Measurements from ENCODE around the gene PRKG1. TPM values are rescaled to one million over a fixed set of nuclear protein-coding genes. Genes with fewer than 3 reads are reported as not detected.

Gene PRKG1
- polyA plus RNA-seq, 3 donors = not detected

GRCh38 chr10:51083356-51083853, 9.1 kb downstream of the PRKG1 start:
- no peaks in the 10 kb centered on the region for H3K9me3 ChIP-seq (replicated peaks in 1 of 2; ENCODE audit: control insufficient read depth in 1 of 2, insufficient read depth in 1 of 2, low read length in 2 of 2)
- no peaks in the 10 kb centered on the region for H3K9me3 Mint-ChIP-seq
- DNase-seq = no peak
- TF ChIP-seq, protein P1, sequence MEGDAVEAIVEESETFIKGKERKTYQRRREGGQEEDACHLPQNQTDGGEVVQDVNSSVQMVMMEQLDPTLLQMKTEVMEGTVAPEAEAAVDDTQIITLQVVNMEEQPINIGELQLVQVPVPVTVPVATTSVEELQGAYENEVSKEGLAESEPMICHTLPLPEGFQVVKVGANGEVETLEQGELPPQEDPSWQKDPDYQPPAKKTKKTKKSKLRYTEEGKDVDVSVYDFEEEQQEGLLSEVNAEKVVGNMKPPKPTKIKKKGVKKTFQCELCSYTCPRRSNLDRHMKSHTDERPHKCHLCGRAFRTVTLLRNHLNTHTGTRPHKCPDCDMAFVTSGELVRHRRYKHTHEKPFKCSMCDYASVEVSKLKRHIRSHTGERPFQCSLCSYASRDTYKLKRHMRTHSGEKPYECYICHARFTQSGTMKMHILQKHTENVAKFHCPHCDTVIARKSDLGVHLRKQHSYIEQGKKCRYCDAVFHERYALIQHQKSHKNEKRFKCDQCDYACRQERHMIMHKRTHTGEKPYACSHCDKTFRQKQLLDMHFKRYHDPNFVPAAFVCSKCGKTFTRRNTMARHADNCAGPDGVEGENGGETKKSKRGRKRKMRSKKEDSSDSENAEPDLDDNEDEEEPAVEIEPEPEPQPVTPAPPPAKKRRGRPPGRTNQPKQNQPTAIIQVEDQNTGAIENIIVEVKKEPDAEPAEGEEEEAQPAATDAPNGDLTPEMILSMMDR (IDR thresholded peaks at IDR 0.05) = no peak
- intact Hi-C loops (cut with micrococcal nuclease) = no loop called here
- no peaks in the 10 kb centered on the region for H4K20me1 ChIP-seq (ENCODE audit: insufficient read depth, low read length)
- no peak overlapping the region for H3K4me3 Mint-ChIP-seq
- H3K36me3 ChIP-seq (replicated peaks in 1 of 2; ENCODE audit: control insufficient read depth in 1 of 2, insufficient read depth in 2 of 2, low read length in 2 of 2) = no peaks in the 10 kb centered on the region
- no peak overlapping the region for H2AFZ ChIP-seq (ENCODE audit: insufficient read depth, low read depth, low read length, poor library complexity, severe bottlenecking)
- no peaks in the 10 kb centered on the region for H3K4me1 Mint-ChIP-seq
- H3K36me3 Mint-ChIP-seq = no peaks in the 10 kb centered on the region
- H3K27ac Mint-ChIP-seq = no peak overlapping the region
- no peak overlapping the region for H3K9ac ChIP-seq (ENCODE audit: insufficient read depth, low read length, poor library complexity, severe bottlenecking)
- no peak overlapping the region for H3K27ac ChIP-seq (ENCODE audit: low read depth in 1 of 2, low read length in 2 of 2)
- H3K79me2 ChIP-seq (ENCODE audit: insufficient read depth, low read length) = no peaks in the 10 kb centered on the region
- no peaks in the 10 kb centered on the region for H3K4me1 ChIP-seq (ENCODE audit: control insufficient read depth in 1 of 2, insufficient read depth in 2 of 2, low read length in 2 of 2)
- no peaks in the 10 kb centered on the region for H3K27me3 ChIP-seq (ENCODE audit: control insufficient read depth in 2 of 2, insufficient read depth in 2 of 2, low read length in 2 of 2)
- H3K4me3 ChIP-seq (replicated peaks in 1 of 3; ENCODE audit: low read depth in 2 of 3, low read length in 3 of 3) = no peak overlapping the region
- H3K27me3 Mint-ChIP-seq (ENCODE audit: low read depth in 3 of 3) = peaks cover 0 to 4% (median 2%) of the 10 kb centered on the region in 3 donors
- no peak overlapping the region for H3K4me2 ChIP-seq (replicated peaks; ENCODE audit: extremely low read depth, low read length, poor library complexity, severe bottlenecking)
- WGBS (ENCODE audit: insufficient coverage) = 100% methylated on average over 1 of the region's 6 CpGs

GRCh38 chr10:51085204-51085603, 10.9 kb downstream of the PRKG1 start:
- WGBS (ENCODE audit: insufficient coverage) = 93% methylated on average over 2 of the region's 5 CpGs
- H3K27me3 Mint-ChIP-seq (ENCODE audit: low read depth in 3 of 3) = peaks cover 0 to 4% (median 2%) of the 10 kb centered on the region in 3 donors
- TF ChIP-seq, protein P1 (IDR thresholded peaks at IDR 0.05) = no peak

More at GRCh38 chr10:51085204-51085603, 10.9 kb downstream of the PRKG1 start:
- no peaks in the 10 kb centered on the region for H3K9me3 ChIP-seq (replicated peaks in 1 of 2; ENCODE audit: control insufficient read depth in 1 of 2, insufficient read depth in 1 of 2, low read length in 2 of 2)
- no peak overlapping the region for H3K9ac ChIP-seq (ENCODE audit: insufficient read depth, low read length, poor library complexity, severe bottlenecking)
- H3K4me2 ChIP-seq (replicated peaks; ENCODE audit: extremely low read depth, low read length, poor library complexity, severe bottlenecking) = no peak overlapping the region
- no peaks in the 10 kb centered on the region for H3K36me3 ChIP-seq (replicated peaks in 1 of 2; ENCODE audit: control insufficient read depth in 1 of 2, insufficient read depth in 2 of 2, low read length in 2 of 2)
- Mint-ChIP-seq H3K4me1 (no peaks in the 10 kb centered on the region), H3K27ac (no peak overlapping the region), H3K36me3 (no peaks in the 10 kb centered on the region), H3K4me3 (no peak overlapping the region), H3K9me3 (no peaks in the 10 kb centered on the region)
- no peak overlapping the region for H3K27ac ChIP-seq (ENCODE audit: low read depth in 1 of 2, low read length in 2 of 2)
- intact Hi-C loops (cut with micrococcal nuclease) = no loop called here
- DNase-seq = no peak
- no peaks in the 10 kb centered on the region for H3K27me3 ChIP-seq (ENCODE audit: control insufficient read depth in 2 of 2, insufficient read depth in 2 of 2, low read length in 2 of 2)
- H2AFZ ChIP-seq (ENCODE audit: insufficient read depth, low read depth, low read length, poor library complexity, severe bottlenecking) = no peak overlapping the region
- H4K20me1 ChIP-seq (ENCODE audit: insufficient read depth, low read length) = no peaks in the 10 kb centered on the region
- no peak overlapping the region for H3K4me3 ChIP-seq (replicated peaks in 1 of 3; ENCODE audit: low read depth in 2 of 3, low read length in 3 of 3)
- H3K4me1 ChIP-seq (ENCODE audit: control insufficient read depth in 1 of 2, insufficient read depth in 2 of 2, low read length in 2 of 2) = no peaks in the 10 kb centered on the region
- no peaks in the 10 kb centered on the region for H3K79me2 ChIP-seq (ENCODE audit: insufficient read depth, low read length)
